ENCODE measurements around the gene ZNG1B. TPM values are rescaled to one million over a fixed set of nuclear protein-coding genes. Genes with fewer than 3 reads are reported as not detected.
"Not testable (repeated sequence)": the region's sequence is repeated elsewhere in the genome, so short reads cannot be mapped to it uniquely, and the experiment has no call there.

ZNG1B gene
- total RNA-seq: 24.1 and 25.6 TPM in 2 replicates

GRCh38 chr2:113437508-113438465 lies at the start of gene ZNG1B:
Gene ZNG1B, plus strand, starts transcription at chr2:113437691. Its CDS starts 178 bp downstream, at chr2:113437869.
- not testable (repeated sequence) for DNase-seq (ENCODE audit: extremely low read depth, low read depth, low spot score)

- peak; percentile 33 for DNase-seq (ENCODE audit: extremely low read depth, low read depth, low spot score)
These were observed 47.2 kb upstream of the ZNG1B start for GRCh38 chr2:113390124-113390849.

- DNase-seq (ENCODE audit: extremely low read depth, low read depth, low spot score): no peak
These were observed 46.4 kb upstream of the ZNG1B start for GRCh38 chr2:113391073-113391472.

- no peak for DNase-seq (ENCODE audit: extremely low read depth, low read depth, low spot score)
These were observed 31.4 kb upstream of the ZNG1B start for GRCh38 chr2:113406114-113406513.

DNA sequence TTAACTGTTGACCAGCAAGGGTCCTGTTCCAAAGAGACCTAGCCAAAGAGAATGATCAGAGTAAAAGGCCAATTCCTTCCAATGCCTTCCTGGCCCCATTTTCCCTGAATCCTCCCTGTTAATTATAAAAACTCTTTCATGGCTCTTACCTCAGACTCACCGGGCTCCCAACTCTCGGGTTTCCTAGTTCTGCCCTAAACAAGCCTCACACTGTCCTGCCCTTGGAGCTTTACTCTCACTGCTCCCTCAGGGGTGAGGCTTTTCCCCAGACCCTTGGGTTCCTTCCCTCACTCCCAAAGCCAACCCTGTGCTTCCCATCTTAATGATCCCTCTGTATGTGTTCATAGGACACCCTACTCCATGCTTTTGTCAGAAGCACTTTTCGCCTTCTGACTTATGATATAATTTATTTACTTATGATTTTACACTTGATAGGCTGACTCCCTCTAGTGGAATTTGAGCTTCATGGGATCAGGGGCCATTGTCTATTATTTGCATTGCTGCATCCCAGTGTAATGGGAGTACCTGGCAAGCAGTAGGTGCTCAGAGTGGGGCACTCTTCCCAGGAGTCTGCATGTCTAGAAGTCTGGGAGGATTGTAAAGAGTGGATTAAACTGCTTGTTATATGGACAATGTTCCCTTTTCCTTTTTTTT lies 29.9 kb upstream of the ZNG1B start:
- no peak for DNase-seq (ENCODE audit: extremely low read depth, low read depth, low spot score)

GRCh38 chr2:113411725-113412352 lies 25.7 kb upstream of the ZNG1B start:
- DNase-seq (ENCODE audit: extremely low read depth, low read depth, low spot score): not testable (repeated sequence)

DNA sequence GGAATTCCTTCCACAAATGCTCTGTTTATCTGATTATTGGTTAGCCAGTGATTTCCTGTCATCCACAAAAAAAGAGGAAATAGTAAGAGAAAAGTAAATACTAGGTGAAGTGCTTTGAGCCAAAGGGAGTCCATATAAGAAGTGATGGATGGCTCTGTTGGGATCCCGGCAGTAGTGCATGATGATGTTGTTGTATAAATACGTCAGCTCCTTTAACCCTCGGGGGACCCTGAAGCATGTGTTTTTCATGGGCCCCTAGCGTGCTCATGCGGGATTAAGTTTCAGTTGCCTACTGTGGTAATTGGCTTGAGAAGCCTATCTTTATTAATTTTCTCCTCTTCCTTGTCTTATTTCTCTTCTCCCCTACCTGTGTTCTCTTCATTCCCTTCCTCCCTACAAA lies 24.7 kb upstream of the ZNG1B start:
- not testable (repeated sequence) for DNase-seq (ENCODE audit: extremely low read depth, low read depth, low spot score)

DNA sequence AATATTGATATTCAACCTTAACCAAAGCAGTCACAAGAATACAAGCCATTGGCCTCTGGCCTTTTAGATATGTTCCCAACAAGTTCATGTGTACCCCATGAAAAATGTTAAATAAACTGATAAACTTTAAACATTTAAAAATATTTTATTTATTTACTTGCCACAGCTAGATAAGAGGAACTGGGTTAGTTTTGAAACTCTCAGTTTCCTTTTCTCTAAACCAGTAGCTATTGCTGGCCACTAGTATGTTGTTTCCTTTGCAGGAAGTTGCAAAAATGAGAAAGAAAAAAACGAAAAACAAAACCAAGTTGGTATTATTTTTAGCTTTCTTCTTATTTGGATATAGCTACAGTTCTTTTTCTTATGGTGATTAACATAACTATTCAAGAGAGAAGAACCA lies 5.7 kb upstream of the ZNG1B start:
- DNase-seq (ENCODE audit: extremely low read depth, low read depth, low spot score): not testable (repeated sequence)

DNA sequence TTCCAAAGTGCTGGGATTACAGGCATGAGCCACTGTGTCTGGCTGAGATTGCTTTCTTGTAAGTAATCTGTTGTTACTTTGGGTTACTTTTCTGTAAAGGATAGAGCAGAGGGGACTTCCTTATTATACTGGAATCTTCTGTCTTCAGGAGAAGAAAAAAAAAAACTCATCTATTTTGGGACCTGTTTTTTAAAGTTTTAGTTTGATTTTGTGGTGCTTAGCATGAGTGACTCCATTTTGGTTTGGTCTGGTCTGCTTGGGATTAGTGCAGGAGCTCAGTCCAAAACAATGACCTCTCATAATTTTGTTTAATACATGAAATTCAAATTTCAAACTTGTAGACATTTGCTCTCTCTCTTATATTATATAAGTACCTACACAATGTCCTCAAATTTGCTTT lies 4.0 kb upstream of the ZNG1B start:
- not testable (repeated sequence) for DNase-seq (ENCODE audit: extremely low read depth, low read depth, low spot score)

DNA sequence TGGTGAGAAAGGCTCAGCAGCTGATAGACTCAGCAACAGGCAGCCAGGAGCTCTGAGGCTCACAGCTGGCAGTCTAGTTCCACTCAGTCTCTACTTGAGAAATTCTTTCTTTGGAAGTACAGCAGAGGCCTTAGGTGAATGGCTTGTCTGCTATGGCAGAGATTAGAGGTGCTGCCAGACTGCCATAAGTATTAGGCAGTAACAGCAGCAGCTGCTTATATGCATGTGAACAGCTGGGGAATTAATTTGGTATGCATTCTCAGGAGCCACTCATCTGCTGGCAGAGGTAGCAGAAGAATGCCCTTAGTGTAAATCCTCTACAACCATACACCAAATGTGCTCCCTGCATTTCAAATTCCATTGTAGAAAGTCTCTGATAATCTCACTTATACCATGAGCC lies 28.3 kb downstream of the ZNG1B start:
- DNase-seq (ENCODE audit: extremely low read depth, low read depth, low spot score): not testable (repeated sequence)

- DNase-seq (ENCODE audit: extremely low read depth, low read depth, low spot score): not testable (repeated sequence)
These were observed 39.3 kb downstream of the ZNG1B start for GRCh38 chr2:113476688-113477368.

DNA sequence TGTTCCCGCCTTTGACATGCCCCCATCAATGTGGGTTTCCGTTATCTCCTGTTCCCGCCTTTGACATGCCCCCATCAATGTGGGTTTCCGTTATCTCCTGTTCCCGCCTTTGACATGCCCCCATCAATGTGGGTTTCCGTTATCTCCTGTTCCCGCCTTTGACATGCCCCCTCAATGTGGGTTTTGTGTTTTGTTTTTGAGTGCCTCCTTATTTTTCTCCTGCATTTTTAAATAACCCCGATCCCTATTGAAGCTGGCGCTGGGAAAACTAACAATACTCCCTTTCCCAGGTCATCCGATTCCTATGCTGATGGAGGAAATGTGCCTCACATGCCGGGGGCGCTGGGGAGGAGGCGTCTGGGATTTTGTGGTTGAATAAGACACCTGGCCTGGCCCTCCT lies 59.0 kb downstream of the ZNG1B start:
- not testable (repeated sequence) for DNase-seq (ENCODE audit: extremely low read depth, low read depth, low spot score)

DNA sequence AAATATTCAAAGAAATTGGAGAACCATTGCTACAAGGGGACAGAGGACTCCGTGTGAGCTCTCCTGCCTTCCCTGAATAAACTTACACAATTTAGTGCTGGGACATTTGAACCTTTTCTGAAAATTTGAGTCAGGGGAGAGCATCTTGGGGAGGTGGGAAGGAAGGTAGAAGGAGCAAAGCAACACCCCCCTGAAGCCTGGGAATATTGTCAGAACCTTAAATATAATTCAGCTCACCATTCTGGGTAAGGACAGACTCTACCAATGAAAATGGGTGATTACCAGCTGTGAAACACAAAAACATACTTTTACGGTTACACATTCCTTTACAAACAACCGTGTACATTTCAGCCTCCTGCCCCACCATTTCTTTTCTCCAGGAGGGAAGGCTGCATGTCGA lies 60.9 kb downstream of the ZNG1B start, which contains the start of gene FOXD4L1:
FOXD4L1 (plus strand) TSS at position 301 of the 400 bp plus-strand sequence. CDS start 592 bp downstream, outside the sequence.
- DNase-seq (ENCODE audit: extremely low read depth, low read depth, low spot score): not testable (repeated sequence)

DNA sequence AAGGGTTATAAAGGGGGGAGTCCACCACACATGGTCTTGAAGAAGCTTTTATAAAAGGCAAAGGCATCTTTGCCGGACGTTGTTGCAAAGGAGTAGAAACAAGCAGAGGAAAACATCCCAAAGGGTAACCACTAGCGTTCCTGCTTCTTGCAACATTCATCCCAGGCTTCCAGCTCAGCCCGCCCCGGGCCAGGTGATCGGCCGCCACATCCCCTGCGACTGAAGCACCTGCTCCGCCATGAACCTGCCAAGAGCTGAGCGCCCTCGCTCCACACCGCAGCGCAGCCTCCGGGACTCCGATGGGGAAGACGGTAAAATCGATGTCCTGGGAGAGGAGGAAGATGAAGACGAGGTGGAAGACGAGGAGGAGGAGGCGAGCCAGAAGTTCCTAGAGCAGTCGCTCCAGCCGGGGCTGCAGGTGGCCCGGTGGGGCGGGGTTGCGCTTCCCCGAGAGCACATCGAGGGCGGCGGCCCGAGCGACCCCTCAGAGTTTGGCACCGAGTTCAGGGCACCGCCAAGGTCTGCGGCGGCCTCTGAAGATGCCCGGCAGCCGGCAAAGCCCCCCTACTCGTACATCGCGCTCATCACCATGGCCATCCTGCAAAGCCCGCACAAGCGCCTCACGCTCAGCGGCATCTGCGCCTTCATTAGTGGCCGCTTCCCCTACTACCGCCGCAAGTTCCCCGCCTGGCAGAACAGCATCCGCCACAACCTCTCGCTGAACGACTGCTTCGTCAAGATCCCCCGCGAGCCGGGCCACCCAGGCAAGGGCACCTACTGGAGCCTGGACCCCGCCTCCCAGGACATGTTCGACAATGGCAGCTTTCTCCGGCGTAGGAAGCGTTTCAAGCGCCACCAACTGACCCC lies 61.8 kb downstream of the ZNG1B start:
- not testable (repeated sequence) for DNase-seq (ENCODE audit: extremely low read depth, low read depth, low spot score)

- not testable (repeated sequence) for DNase-seq (ENCODE audit: extremely low read depth, low read depth, low spot score)
These were observed 62.6 kb downstream of the ZNG1B start for GRCh38 chr2:113499886-113500722.

GRCh38 chr2:113500723-113501038 lies 63.2 kb downstream of the ZNG1B start:
- not testable (repeated sequence) for DNase-seq (ENCODE audit: extremely low read depth, low read depth, low spot score)

GRCh38 chr2:113502216-113503093 lies 65.0 kb downstream of the ZNG1B start:
- not testable (repeated sequence) for DNase-seq (ENCODE audit: extremely low read depth, low read depth, low spot score)
